DMS 273 treated with DMSO at 0.1 percent for 48 hours (cell line): ENCODE measurements around the gene FAM240A.
"Not testable (repeated sequence)": the region's sequence is repeated elsewhere in the genome, so short reads cannot be mapped to it uniquely, and the experiment has no call there.

Experiments used
- DNase-seq: peaks from one replicate; lab custom pipeline; 2025; lab: John Stamatoyannopoulos, UW

Gene FAM240A

DNA sequence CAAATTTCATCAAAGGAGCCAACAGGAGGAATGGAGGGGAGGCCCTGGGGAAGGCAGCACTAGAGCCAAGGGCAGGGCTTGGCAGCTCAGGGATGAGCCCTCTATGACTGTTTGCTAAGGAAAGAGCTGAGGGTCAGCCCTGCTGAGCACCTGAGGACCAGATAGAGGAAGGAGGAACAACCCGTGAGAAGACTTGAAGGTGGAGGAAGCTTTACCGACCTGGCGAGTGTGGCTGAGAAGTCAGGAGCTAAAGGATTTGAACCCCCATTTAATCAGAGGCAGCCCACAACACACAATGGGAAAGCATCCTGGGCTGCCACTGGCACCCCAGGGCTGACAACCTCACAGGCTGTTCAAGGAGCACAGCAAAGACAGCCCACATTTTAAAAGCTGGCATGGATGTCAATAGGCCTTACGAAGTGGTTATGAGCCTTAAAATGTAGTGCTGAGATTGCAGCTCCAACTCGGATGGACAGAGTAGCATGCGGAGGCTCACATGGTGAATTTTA, 25.5 kb upstream of the FAM240A start:
- no peak for DNase-seq

DNA sequence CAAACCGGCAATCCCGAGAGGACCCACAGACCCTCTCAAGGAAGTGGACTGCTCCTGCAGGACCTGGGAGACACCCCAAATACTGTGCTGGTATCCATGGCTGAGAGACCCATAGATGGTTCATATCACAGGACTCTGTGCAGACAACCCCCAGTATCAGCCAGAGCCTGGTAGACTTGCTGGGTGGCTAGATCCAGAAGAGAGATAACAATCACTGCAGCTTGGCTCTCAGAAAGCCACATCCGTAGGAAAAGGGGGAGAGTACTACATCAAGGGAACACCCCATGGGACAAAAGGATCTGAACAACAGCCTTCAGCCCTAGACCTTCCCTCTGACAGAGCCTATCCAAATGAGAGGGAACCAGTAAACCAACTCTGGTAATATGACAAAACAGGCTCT, 25.1 kb upstream of the FAM240A start:
- DNase-seq, result not testable (repeated sequence)

DNA sequence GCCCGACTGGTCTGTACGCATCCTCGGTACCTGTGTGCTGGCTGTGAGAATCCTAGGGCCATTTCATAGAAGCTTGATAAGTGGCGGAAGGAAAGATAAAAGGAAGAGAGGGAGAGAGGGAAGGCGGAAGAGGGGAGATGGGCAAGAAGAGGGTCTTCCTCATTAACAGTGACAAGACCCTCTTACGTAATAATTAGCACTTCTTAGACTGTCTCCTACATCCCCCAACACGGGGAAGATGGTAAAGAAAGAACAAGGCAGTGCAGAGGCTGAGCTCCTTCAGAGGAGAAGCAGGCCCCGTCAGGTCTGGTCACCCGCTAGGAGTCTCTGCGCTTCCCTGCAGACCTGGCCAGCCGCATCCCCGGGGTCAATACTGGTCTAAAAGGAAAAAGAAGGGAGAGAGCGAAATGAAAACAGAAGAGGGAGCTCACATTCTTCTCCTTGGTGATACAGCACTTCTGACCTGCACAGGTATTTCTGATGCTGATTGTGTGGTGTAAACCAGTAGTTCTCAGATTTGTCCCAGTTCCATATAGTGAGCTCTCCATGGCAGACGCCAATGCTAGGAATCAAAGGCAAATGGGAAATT, 19.0 kb upstream of the FAM240A start:
- DNase-seq, result no peak

DNA sequence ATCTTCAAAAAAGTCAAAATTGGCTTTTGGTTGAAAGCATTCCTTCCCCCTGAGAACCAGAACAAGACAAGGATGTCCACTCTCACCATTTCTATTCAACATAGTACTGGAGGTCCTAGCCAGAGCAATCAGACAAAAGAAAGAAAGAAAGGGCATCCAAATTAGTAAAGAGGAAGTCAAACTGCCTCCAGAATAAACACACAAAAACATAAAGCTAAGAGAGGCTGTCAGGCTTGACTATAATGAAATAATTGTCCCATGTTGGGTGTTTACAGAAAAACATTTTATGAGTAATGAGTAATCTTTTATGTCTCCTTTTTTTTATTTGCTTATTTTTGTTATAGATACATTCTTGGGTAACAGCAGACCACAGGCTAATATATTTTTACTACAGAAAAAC, 18.3 kb upstream of the FAM240A start:
- DNase-seq, result no peak

DNA sequence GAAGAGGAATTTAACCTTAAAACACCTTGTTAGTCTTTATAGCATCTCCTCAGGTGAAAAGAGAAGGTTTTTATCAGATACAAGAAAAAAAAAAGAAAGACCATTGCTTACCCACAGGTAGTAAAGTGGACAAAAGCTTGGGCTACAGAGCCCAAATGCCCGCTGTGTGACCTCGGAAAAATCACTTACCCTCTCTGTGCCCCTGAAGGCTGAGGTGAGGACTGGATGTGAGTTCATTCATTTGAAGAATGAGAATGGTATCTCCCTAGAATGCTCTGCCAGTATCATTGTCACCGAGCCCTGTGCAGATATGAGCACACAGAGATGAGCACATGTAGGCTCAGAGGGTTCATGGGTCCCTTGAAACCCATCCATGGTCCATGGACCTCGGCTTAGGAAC, 17.6 kb upstream of the FAM240A start:
- DNase-seq, result no peak

DNA sequence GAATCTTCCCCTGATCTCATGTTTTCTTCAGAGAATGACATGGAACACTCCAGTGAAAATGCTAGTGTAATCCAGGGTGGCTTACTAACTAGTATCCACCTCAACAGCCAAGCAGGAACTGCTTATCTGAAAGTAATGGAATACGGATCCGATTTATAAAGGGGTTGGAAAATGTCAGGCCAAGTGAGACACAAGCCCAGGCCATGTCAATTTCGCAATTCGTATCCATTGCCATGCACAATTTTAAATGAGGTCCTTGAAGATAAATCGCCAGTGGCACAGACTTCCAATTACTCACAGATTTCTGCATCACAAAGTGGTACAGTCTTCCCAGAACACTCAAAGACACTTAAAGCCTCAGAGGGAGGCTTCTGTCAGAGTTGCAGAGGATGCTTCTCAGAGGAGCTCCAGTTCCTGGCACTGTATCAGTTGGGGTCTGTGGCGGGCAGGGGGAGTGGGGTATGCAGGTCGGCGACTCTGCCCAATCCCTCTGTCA, 16.5 kb upstream of the FAM240A start:
- no peak for DNase-seq

DNA sequence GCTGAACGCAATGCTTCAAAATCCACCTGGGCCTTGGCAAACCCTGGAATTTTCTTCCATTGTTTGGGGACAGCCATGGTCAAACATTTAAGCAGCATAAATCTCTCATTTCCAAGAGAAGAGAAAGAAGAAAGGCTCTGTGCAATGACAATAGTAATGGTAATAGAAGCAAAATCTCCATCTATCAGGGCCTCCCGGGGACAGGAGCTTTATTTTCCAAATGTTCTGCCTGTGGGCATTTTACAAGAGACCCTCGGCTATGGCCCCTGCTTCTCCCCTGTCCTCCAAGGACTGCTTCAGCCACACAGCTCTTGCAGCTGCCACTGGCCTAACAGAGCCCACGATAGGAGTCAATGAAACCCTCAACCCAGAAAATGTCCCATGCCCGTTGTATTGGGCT, 12.7 kb upstream of the FAM240A start:
- no peak for DNase-seq

DNA sequence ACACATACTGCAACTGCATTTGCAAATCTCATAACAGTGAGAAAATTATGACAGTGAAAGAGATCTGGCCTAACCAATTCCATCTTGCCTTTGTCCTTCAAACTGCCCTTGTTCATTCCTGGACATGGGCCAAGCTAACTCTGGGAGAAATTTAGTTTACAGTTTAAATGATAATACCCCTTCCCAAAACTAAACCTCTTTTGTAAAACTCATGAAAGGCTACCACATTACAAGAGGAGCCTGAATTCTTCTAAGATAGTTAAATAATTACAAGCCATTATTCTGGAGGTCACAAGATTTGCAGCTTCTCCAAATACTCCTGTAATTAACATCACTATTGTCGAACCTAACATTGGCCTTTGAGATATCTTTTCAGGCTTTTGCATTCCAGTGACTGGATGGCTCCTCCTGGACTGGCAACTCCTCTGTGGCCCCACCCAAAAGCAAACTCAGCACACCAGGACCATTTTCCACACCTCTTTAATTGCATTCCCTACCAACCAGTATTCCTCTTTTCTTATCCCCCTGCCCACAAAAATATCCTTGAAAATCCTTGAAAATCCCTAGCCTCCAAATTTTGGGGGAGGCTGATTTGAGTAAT, 8.8 kb upstream of the FAM240A start:
- no peak for DNase-seq

DNA sequence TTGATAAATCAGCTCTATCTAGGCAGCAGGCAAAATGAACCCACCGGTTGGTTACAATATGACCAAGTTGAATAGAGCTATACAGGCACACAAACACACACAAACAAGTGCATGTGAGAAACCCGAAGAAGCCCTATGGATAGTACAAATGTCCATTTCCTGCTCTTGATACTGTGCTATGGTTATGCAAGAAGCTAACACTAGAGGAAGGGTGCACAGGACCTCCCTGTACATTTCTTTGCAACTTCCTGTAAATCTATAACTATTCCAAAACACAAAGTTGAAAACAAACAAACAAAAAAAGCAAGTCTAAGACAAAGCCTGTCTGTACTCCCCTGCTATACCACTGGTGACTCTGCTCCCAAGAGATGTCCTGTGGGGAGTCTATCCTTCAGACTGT, 8.2 kb upstream of the FAM240A start:
- no peak for DNase-seq

DNA sequence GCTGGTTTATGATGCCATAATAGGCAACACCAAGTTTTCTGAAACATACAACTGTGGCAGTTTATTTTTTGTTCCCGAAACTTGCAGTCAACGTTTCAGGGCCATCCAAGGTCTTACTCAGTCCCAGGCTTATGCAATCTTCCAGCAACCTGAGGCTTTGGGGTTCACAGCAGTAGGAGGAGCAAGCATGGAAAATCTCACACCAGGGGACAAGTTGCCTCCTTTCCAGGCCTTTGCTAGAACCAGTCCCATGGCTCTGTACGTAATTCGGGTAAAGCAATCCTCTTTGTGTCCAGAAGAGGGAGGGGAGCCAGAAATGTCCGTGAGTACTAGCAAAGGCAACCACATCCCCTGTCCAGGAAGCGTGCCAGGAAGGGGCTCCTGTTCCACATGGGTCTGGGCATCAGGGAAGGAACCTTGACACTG, 4.7 kb upstream of the FAM240A start:
- DNase-seq, result no peak

DNA sequence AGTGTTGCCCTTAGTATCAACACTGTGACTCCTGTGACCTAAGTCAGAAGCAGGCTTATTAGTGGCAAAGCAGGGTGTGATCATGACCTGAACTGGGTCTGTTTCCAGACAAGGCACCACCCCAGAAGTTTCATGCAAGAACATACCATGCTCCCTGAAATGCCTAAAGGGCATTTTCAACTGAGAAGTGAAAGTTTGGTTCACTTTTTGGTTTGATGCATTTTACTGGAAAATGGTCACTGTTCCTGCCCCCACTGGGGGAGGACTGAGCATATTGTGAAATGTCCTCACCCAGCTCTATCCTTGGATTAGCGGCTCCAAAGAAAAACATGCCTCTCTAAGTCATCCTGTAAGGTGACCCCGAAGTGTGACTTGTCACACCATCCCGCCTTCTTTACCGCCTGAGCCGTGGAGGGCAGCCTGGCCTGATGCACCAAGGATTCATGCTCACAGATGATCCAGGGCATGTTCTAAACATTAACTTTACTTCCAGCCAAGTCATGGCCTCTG, 3.1 kb upstream of the FAM240A start:
- no peak for DNase-seq

DNA sequence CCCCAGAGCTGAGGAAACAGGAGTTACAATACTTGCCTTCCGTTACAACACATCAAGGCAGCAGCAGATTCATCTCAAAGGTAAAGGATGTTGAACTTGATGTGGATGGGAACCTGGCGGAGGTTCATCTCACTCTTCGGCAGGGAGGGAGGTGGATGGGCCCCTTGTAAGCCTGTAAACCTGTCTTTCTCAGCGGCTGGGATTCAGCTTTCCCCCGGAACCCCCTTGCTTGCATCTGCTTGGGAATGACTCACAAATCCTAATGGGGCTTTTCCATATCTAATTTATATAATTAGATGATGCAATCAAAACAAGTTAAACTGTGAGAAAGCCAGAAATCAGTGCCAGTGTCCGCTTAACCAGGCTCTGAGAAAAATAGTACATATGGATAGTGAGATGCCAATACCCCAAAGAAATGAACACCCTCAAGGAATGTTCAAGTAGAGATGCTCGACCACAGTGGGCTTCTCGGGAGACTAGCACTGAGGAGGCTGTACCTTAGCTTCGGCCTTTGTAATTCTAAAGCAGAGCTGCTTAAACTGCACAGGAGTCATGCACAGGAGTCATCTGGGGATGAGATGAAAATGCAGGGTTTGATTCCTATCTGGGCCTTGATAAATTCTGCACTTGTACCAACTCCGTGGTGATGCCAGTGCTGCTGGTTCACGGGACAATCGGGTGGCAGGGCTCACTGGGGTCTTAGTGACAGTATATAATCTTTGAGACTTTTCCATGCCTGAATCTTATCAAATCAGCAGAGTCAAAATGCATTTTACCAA, 2.2 kb upstream of the FAM240A start:
- DNase-seq, result no peak

DNA sequence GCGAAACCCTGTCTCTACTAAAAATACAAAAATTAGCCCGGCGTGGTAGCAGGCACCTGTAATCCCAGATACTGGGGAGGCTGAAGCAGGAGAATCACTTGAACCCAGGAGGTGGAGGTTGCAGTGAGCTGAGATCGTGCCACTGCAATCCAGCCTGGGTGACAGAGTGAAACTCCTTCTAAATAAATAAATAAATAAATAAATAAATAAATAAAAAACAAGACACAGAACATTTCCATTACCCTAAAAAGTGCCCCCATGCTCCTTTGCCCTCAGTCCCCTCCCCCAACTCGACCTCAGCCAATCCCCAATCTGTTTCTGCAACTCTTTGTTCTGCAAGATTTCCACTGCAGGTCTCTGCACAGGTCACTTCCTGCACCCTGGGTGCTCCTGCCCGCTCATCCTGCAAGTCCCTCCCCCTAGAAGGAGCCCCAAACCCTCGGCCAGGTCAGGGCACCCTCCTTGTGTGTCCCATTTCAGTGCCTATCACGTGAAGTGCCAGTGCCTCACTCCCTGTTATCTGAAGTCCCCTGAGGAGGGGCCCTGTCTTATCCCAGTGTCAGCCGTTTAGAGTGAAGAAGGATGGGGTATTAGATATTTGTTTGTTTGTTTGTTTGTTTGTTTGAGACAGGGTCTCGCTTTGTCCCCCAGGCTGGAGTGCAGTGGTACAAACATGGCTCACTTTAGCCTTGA, 1.1 kb downstream of the FAM240A start:
- no peak for DNase-seq

DNA sequence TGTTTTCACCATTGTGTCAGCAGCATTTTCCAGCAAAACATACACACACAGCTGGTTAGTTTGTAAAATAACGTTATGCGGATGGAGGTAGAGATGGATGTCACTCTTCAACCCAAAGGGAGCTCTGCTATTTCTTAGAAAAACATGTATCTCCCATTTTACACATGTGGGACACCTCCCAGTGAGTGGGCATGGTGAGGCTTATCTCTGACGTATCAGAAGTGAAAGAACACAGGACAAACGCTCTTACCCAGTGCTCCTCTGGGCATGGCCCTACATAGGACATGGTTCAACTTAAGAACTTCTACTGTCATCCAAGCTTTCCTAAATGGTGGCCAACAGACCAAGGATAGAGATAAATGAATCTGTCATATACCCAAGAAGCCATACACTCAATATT, 2.1 kb downstream of the FAM240A start:
- no peak for DNase-seq

DNA sequence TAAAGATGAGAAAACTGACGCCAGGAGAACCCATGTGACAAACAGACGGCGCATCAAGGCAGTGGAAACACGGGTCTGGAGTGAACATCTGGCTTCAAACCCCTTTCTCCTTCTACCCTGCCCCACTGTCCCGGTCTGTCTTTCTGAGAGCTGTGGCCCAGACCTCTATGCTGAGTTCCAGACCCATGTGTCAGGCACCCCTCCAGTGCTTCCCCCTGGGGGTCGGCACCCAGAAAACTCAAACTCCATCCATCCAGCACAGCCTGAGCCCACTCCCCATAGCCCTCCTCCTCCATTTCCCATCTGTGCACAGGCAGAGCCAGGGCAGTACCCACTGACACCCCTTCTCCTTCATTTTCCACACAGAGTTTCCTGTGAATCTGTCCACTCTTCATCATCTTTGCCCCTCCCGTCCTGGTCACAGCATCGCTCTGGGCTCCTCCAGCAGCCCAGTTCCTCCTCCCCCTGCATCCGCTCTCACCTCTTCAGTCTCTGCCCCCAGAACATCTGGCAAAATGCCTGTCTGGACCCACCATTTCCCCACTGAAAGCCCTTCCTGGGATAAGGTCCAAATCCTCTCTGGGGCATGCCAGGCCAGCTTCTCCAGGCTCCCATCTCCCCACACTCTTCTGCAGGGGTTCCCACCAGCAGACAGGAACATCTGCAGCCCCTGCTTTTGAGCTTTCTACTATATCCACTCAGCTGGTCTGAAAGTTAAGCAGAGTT, 2.9 kb downstream of the FAM240A start:
- DNase-seq, result no peak

DNA sequence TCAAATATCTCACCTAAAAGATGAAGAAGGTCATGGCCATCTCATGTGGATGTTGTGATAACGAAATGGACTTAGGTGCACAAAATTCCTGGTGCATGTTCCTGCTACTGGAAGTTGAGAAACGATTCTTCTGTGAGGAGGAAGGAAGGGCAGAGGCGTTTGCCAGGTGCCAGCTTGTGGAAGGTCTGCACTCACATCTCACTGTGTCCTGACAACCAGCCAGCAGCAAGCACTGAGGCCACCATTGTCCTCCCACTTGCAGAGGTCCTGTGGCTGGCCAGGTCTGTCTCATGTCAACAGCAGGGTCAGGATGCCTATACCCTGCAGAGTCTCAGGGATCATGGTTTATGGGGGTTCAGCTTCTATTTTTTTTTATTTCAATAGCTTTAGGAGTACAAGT, 3.7 kb downstream of the FAM240A start:
- no peak for DNase-seq

DNA sequence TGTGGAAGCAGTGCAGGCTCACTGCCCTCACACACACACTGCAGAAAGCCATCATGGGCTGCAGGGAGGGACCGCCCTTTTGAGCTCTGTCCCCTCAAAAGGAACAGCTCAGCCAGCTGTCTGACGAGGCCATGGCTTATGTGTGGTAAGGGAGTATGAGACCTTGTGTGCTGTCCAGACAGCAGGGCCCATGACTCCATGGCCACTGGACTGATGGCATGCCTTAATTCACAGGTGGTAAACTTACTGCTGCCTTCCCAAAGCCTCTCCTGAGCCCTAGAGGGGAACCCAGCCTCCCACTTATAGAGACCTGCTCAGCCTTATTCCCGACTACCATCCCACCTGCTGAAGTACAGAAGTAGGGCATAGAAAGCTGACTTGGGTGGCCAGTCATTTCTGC, 5.6 kb downstream of the FAM240A start:
- no peak for DNase-seq

DNA sequence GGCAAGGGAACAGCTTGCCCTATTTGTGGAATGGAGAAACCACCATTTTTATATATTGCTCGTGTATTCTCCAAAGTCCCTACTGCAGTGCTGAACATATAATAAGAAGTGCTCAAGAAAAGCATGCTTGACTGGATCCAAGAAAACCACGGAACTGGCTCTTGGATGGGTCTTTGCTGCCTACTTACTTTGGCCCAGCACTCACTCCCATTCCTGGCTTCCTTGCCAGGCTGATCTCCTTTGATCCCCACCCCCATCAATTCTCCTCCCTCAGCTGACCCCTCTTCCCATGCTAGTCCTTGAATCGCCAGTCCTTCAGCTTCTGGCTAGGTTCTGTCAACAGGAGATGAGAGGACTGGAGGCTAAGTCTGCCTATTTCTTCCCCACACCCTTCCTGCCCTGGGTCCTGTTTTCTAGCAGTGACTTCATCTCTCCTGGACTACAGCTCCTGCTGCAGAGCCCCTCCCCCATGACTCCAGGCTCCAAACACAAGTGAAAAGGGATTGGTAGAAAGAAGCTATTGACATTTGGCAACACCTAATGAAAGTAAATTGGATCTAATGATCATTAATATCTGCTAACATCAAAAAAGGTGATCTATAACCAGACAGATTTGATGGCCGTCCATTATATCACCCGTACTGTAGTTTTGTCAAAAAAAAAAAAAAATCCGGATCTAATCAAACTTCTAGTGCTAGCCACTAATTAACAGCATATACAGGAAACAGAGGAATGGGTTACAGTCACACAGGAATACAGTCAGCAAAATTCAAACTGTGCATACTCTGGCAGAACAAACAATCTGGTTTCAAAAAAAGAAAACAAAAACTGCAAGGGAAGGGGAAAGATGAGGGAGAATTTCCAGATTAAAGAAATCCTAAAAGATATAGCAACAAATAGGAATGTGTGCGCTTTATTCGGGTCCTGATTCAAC, 7.8 kb downstream of the FAM240A start:
- no peak for DNase-seq

DNA sequence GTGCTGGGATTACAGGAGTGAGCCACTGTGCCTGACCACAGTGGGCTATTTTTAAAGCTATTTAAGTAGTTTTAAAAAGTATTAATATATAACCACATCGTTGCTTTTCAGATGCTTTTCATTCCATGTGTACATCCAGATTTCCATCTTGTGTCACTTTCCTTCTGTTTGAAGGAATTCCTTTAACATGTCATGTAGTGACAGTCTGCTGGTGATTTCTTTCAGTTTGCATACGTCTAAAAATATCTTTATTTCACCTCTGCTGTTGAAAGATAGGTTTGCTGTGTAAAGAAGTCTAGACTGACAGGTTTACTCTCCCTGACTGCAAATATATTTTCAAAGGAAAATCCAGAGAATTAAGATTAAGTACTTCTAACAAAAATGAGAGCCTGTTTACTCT, 12.2 kb downstream of the FAM240A start:
- no peak for DNase-seq

DNA sequence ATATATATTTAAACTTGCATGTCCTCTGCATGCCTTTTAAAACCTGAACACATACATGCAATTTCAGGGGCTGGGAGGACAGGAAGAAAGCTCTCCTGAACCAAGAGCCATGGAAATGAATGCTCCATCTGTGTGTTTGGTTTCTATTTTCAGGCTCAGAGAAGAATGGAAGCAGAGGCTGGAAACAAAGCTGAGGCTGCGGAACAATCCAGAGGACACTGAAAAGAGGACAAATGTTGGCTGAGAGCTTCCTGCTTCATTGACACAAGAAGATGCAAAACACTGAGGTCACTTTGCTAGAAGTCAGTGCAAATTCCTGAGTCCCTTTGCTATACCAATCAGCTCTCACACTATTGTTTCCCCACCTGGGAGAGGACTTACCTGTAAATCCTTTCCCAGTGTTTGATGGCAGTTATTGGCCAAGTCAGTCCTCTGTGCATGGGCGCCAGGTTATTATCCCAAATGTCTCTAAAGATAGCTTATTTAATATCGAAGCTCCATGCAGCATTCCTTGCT, 12.7 kb downstream of the FAM240A start:
- no peak for DNase-seq
